T-helper 2 cell (primary cell): Measurements from ENCODE around the gene SUMO1.
"Not testable (repeated sequence)": the region's sequence is repeated elsewhere in the genome, so short reads cannot be mapped to it uniquely, and the experiment has no call there.

ENCODE experiments used
- DNase-seq, 5 experiments: peaks; one replicate each; pipeline versions ENCODE4 v3.0.0 to v3.0.0-alpha.2; 2012 to 2022
- total RNA-seq, 2 donors: gene quantifications; one replicate each; lab custom pipeline; 2026; lab: John Stamatoyannopoulos, UW

Gene SUMO1
- 86.3 to 90.4 reads per million in 2 donors for total RNA-seq

DNA sequence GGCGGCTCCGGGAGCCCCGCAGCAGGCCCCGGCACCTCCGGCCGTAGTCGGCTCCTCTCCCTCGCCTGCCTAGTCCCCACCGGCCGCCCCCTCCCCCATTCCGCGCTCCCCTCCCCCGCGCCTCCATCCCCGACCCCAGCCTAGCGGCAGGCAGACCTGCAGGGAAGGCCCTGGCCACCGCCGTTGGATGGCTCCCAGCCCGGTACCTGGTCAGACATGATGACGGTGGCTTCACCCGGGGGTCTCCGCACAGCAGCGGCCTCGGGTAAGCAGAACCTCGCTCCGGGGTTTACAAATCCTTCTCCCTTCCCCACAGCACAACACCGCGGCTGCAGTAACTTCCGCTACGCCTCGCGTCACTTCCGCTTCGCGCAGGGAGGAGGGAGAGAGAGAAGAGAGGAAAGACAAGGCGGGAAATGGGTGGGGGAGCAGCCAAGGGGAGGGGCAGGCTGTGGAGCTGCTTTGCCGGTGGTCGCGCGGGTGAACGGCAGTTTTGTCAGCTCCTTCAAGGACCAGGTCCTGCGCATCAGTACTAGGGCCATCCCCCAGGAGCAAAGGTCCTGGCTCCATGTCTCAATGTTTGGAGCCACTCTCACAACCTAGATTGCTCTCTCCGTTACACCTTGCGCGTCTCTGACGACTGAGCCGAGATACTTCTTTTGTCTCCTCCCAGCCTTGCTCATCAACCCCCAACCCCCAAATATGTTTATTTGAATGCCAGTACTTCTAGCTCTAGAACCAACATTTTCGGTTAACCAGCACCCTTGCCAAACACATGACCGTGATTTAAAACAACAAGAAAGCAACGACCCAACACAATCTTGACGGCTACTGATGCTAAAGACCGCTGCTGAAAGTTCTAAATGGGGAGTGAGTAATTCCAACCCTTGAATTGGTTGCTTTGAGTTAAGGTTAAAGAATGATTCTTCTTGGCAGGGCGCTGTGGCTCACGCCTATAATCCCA, at the start of gene SUMO1:
Gene SUMO1 (minus strand): TSS at position 364 of the 964 bp plus-strand sequence. CDS start 146 bp downstream, at position 218.
- DNase-seq: peak; percentile 75 to 96 (median 87)

DNA sequence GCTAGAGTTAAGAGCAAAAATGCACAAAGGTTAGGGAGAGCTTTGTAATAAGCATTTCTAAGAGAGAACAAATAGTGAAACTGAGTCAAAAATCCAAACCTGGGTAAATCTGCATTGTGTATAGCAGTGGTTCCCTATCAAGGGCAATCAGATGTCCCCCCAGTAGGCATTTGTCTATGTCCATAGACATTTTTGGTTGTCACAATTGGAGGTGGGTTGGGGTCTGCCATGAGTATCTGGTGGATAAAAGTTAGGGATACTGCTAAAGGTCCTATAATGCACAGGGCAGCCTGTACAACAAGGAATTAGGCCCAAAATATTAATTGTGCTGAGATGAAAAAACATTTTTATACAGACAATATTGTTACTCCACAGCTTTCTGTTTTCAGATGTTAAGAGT, 48.2 kb upstream of the SUMO1 start:
- DNase-seq: no peak

DNA sequence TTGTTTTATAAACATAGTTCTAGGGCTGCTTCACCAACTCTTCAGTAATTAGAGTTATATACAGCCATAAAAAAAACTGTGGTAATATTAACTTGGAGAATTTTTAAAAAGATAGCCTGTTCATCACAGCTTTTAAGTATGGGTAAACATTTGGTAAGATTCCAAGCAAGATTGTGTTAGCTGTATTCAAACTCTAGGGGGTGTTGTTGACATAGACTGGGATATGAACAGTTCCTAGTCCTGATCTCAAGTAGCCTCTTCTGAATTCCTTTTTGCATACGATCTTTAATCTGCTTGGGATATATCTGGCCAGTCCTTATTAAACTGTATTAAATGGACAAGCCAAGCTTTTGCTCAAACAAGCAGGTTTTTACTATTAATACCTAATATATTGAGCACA, 40.5 kb upstream of the SUMO1 start:
- DNase-seq: no peak

DNA sequence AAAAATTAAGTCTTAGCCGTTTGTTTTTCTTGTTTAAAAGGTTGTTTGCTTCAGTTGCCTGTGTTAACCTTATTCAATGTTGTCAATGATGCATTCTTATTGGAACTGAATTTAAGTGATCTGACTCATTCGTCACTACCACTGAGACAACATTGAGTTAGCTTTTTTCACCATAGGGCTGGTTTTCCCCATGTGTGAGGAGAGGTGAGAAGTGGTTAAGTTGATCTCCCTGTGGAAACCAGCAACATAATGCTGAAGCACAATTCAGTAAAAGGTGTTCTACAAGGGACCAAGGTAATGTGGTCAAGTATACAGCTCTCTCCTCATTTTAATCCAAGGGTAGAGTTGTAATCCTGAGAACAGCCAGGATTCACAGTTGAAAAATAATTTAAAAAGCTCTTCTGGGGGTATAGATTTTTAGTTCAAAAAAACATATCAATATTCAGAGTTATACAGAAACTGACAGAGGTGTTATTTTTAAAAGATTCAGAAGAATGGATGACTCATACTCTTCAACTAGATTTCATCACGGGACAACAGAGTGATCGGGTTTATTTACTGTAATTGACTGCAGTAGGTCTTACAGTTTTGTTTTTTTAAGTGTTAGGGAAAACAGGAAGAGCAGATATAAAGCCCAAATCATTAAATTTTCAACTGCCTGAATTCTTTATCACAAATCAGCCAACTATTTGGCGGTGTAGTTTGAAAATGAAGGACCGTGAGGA, 39.8 kb upstream of the SUMO1 start:
- DNase-seq: peak in 1 of 5 experiments; percentile 81

DNA sequence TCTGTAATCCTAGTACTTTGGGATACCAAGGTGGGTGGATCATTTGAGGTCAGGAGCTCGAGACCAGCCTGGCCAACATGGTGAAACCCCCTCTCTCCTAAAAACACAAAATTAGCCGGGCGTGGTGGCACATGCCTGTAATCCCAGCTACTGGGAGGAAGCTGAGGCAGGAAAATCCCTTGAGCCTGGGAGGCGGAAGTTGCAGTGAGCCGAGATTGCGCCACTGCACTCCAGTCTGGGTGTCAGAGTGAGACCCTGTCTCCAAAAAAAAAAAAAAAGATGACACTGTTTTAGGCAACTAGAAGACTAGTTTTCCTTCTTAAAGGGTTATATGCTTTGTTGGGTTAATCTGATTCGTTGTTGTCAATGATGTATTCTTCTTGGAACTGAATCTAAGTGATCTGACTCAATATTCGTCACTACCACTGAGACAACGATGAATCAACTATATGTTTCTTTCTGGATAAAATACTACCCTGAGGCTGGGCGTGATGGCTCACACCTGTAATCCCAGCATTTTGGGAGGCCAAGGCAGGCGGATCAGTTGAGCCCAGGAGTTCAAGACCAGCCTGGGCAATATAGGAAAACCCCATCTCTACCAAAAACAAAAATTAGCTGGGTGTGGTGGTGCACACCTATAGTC, 37.8 kb upstream of the SUMO1 start:
- DNase-seq: peak in 1 of 5 experiments; percentile 49

DNA sequence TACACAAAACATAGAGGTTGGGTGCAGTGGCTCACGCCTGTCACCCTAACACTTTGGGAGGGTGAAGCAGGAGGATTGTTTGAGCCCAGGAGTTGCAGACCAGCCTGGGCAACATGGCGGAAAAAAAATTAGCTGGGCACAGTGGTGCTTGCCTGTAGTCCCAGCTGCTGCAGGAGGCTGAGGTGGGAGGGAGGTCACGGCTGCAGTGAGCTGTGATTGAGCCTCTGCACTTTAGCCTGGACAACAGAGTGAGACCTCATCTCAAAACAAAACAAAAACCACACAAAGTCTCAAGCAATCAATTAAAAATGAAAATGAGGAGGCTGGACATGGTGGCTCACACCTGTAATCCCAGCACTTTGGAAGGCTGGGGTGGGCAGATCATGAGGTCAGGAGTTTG, 32.1 kb upstream of the SUMO1 start:
- peak in 1 of 5 experiments; percentile 39 for DNase-seq

DNA sequence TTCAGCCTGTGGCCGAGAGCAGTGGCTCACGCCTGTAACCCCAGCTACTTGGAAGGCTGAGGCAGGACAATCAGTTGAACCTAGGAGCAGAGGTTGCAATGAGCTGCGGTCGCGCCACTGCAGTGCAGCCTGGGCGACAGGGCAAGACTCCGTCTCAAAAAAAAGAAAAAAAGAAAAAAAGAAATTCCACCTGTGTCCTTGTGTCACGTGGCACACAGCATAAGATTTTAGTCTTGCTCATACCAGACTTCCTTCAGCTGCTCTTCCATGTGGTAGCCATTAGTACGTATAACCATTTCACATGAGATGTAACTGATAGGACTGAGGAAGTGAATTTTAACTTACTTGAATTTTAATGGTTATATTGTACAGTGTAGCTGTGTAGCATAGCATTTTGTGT, 31.2 kb upstream of the SUMO1 start:
- peak in 3 of 5 experiments; percentile 18 to 85 (median 51) for DNase-seq

DNA sequence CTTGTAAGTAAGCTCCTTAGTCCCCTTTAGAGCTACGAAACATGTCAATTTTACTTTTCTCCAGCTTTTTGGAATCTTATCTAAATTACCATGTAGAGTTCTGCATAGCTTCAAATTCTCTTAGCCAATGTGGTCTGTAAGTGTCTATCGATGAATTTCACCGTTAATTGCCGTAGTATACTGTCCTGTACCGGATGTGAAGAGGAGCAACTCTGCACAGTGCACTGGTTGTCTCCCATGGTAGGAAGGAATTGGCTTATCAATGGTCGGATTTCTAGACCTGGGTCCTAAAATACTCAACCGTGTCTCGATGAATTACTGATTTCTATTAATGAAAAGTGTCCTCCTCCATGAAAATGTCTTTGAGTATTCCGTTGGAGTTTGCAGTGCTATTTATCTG, 29.1 kb upstream of the SUMO1 start:
- peak in 1 of 5 experiments; percentile 72 for DNase-seq

DNA sequence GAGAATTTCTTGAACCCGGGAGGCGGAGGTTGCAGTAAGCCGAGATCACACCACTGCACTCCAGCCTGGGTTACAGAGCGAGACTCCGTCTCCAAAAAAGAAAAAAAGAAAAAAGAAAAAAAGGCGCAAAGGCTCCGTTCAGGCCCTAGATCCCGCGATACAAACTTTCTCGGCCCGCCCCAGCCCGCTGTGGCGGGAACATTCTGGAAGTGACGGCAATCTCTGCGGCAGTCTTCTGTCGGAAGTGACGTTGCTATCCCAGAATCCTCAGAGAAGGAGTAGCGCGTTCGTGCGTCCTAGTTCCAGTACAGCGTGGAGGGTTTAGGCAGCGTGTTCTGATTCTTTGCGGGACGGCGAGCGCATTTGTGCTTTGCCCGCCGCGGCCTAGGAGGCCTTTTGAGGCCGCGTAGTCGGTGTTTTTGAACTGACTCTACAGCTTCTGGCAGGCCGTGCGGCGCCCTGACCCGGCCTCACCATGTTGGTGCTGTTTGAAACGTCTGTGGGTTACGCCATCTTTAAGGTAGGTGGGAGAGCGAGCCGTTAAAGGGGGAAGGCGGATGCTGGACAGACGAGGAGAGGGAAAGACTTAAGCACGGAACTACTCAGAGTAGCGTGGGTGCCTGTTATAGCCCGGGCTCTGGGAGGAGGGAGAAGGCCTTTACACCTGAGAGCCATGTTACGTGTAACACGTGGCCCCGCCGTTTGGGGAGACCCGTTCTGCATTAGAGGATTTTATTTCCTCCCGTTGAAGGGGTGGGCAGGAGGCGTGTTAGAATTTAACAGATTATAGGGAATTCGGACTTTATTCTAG, 27.3 kb upstream of the SUMO1 start, which contains the start of gene NOP58:
Gene NOP58 (plus strand): TSS at position 297 of the 811 bp plus-strand sequence. CDS start 179 bp downstream, at position 476.
- peak; percentile 68 to 98 (median 89) for DNase-seq

DNA sequence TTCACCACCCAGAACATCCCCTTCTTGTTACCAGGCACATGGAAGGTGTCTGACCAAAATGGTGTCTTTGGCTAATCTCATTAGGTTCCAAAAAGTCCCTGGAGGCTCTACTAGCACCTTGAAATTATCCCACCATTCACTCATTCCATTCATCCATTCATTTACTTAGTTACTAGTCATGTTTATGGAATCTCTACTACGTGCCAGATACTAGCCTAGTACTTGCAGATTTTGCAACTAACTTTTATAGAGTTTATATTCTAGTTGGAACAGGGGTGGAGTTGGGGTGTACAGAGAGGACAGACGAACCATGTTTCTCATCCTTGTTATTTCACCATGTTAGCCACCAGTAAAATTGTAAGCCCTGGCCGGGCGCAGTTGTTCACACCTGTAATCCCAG, 23.1 kb upstream of the SUMO1 start:
- DNase-seq: no peak

DNA sequence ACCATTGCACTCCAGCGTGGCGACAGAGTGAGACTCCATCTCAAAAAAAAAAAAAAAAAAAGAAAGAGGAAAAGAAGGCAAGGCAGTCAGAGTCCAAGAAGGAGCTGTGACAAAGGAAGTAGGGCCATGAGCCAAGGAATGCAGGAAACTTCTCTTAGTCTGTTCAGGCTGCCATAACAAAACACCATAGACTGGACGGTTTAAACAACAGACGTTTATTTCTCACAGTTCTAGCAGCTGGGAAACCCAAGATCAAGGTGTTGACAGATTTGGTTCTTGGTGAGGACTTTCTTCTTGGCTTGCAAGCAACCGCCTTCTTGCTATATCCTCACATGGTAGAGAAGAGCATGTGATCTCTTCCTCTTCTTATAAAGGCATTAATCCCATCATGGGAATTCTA, 13.1 kb upstream of the SUMO1 start:
- DNase-seq: no peak

DNA sequence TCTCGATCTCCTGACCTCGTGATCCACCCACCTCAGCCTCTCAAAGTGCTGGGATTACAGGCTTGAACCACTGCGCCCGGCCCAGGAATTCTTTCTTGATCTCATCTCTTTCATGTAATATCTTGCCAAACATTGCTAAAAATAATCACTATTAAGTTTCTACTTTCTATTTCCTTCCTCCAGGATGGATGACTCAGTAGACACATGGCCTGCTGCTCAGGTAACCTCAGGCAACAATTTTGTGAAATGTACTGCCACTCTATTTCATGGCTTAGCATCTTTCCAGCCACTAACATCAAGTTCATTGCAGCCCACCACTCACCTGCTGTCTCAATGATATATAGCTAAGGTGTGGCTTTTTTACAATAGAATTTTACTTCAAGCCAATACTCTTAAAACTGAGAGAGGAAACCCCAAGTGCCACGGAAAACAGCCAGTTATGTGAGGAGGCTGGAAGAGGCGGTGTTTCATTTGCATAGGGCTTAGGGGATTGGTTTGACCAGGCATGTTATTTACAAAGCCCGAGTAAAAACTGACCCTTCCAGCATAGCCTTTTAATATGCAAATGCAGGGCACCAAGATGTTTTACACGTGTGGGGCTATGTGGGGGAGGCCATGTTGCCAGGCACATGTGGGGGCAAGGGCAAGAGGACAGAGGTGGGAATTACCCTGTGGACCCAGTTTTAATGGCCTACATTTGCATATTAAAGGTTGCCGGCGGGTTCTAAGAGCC, 11.3 kb upstream of the SUMO1 start:
- DNase-seq: no peak

DNA sequence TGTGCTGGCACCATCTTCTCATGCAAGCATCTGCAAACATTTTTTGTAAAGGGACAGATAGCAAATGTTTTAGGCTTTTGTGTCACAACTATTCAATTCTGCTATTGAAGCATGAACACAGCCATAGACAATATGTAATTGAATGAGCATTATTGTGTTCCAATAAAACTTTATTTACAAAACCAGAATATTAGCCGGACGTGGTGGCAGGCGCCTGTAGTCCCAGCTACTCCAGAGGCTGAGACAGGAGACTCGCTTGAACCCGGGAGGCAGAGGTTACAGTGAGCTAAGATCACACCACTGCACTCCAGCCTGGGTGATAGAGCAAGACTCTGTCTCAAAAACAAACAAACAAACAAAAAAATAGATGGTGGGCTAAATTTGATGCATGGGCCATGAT, 9.3 kb upstream of the SUMO1 start:
- DNase-seq: not testable (repeated sequence)

DNA sequence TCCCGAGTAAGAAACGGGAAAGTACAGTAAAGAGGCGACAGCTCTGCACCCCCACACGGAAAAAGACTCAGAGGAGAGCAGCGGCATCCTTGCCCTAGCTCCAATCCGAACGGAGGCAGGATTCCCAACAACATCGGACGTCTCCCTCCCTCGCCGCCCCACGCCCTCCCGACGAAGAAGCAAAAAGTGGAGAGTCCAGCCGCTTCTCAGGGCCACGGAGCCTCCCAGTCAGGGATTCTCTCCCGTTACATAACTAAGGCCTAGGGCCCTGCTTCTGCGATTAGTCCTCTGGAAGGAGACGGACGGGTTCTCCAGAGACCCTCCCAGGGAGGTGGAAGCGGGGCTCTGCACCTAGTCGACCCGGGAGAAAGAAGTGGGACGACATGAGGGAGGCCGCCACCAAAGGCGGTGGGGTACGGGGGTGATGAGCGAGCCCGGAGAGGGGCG, 587 bp downstream of the SUMO1 start:
- DNase-seq: peak in 2 of 5 experiments; percentile 3 to 11

DNA sequence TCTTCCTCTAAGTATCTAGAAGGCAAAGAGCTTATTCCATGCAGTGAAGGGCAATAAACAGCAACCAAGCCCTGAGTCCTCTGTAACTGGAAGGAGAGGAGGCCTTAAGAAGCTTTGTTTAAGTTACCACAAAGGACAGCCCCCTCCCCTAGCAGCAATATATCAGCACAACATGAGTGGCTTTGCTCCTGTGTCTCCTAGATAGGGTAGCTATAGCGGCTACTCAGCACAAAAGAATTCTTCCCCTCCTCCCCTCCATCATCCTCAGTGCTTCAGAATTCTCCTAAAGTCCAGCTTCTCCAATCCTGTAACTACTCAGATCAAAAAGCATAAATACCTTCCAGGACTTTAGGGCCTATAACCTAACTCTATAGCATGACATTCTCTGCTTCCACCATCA, 16.5 kb downstream of the SUMO1 start:
- no peak for DNase-seq

DNA sequence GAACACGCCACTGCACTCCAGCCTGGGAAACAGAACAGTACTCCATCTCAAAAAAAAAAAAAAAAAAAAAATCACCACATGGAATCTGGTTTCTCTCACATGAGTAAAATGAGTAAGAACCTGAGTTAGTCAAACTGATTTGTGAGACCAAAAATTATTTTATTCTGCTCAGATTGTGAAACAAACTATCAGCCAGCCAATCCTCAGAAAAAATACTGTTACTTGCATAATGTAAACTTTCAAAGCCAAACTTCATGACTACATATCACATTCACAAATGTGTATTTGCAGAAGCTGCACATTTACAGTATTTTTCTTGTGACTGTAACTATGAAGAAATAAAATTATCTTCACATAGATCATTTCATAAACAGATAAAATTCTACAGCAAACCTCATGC, 23.2 kb downstream of the SUMO1 start:
- DNase-seq: no peak

DNA sequence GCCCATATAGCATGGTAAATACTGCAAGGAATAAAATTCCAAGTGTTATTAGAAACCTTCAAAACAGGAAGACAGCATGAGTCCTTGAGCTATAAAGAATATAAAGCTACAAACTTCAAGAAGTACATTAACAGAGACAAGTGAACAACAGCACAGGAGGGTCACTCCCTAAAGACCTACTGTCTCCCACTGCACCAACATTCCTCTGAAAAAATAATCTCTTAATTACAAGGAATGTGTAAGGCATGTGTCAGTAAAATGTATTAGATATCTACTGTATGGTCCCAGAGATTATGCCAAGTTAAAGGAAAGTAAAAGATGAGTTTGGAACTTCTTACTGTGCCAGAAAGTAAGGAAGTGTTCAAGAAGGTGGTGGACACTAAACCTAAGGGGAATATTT, 29.9 kb downstream of the SUMO1 start:
- no peak for DNase-seq

DNA sequence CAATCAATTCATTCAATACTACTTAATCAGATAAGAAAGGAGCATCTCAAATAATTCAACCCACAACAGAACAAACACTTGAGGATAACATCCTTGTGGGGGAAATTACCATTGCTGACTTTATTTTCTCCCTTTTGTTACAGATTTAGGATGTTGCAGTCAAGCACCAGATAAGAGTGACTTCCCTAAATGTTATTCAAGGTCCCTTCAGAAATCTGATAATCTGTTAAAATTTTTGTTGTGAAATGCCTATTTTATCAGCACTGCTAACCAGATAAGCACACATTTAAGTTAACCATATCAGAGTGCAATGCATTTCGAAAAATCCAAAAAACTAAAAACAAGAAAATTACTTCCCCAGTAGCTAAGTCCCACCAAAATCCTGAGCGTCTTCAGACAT, 33.5 kb downstream of the SUMO1 start:
- DNase-seq: no peak

DNA sequence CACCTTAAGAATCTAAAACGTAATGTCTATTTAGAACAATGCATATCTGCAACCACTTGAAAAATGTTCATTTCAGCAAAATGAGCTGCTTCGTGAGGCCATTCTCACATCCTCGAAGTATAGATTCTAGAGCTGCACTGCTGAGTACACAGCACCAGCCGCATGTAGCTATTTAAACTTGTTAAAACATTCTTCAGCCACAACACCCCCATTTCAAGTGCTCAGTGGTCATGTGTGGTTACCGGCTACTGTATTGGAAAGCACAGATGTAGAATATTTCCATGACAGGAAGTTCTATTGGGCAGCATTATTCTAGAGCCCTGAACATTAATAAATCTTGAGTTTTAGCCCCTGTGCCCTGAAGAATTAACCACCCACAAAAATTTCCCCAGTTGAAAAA, 35.0 kb downstream of the SUMO1 start:
- no peak for DNase-seq

DNA sequence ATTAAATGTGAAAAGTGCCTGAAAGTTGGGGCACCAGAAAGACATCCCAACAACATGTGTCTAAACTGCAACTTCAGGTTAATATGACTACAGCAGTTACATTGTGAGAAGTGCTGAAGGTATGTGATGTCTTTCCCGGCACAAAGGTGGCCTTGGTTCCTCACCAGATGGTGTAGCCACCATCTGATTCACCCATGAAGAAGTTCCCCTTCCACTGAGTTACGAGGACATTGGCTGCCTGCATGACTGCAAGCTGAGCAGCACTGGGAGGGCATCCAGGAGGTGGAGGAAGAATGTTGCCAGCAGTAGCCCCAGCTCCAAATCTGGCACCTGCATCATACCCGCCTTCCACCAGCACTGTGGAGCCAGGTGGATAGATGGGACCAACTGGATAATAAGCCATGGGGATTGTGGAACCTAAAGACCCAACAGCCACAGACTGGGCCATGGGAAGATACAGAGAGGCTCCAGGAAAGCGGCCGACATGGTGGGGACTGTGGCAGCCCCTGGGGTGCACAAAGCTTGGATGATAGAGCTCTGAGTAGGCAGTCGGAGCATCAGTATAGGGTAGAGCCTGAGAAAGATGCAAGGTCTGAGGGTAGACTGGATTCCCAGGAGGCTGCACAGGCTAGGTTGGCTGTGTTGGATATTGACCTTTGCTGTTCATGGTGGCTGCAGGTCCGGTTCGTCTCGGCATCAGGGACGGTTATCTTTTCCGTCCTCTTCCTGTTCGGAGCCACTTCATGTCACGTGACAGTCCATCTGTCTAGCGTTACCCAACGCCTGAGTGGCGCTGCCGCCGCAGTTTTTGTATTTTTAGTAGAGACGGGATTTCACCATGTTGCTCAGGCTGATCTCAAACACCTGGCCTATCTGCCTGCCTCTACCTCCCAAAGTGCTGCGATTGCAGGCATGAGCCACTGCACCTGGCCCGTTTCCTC, 36.9 kb downstream of the SUMO1 start:
- DNase-seq: no peak
